GM20000 (cell line): Measurements from ENCODE around the gene ISM1.

Experiments
- DNase-seq: peaks from one replicate; pipeline ENCODE4 v3.0.0; 2012; ENCODE audit warnings: low spot score
- TF ChIP-seq, protein P1 (sequence below): IDR thresholded peaks from 2 replicates; pipeline ENCODE4 v1.5.1; 2012; ENCODE audit warnings: mild to moderate bottlenecking, control low read depth; ENCODE audit errors: extremely low read depth, missing control alignments

The ISM1 gene

DNA sequence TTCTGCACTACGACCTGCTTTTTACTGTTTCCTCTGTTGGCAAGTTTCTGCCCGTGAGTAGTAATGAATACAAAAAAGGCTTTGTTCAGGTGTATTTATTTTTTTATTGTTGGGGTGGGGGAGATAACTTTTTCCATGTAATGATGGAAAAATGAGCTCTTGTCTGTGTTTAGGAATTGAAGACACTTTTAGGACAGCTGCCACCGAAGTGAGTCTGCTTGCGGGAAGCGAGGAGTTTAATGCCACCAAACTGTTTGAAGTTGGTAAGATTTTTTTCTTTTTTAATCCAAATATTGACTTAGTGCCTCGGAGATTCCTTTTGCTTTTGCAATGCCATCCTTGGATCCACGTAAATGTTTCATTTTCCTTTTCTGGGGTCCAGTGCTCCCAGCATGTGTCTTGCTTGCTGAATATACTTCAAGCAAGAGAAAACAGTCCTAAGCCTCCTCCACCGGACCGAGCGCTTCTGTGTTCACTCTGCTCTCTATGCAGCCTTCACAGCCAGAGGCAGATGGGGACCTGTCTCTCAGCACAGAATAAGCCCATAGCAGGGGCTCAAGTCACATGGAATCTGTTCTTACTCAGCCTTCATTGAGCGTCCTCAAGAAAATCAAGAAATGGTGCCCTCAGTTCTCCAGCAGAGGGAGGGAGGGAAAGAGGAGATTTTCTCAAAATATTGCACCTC, 71.3 kb downstream of the ISM1 start:
- TF ChIP-seq, protein P1, sequence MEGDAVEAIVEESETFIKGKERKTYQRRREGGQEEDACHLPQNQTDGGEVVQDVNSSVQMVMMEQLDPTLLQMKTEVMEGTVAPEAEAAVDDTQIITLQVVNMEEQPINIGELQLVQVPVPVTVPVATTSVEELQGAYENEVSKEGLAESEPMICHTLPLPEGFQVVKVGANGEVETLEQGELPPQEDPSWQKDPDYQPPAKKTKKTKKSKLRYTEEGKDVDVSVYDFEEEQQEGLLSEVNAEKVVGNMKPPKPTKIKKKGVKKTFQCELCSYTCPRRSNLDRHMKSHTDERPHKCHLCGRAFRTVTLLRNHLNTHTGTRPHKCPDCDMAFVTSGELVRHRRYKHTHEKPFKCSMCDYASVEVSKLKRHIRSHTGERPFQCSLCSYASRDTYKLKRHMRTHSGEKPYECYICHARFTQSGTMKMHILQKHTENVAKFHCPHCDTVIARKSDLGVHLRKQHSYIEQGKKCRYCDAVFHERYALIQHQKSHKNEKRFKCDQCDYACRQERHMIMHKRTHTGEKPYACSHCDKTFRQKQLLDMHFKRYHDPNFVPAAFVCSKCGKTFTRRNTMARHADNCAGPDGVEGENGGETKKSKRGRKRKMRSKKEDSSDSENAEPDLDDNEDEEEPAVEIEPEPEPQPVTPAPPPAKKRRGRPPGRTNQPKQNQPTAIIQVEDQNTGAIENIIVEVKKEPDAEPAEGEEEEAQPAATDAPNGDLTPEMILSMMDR, result no peak
- DNase-seq, result no peak

GRCh38 chr20:13294522-13294921, 73.4 kb downstream of the ISM1 start:
- TF ChIP-seq, protein P1, result no peak
- DNase-seq, result no peak

DNA sequence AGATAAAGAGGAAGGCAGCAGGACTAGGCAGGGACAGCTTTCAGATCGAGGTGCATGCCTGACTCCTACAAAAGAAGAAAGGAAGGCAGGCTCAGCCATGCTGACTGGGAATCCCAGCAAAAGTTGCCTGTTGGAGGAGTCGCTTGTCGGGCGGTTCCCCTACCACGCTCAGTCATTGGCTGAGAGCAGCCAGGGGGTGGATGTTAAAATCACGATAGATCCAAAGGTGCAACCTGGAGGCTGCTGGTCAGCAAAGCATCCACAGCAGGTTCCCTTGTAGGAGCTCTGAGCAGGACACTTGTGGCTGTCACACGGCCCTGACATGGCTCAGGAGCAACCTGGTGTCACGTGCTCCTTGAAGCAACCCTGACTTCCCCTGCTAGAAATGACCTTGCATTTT, 74.6 kb downstream of the ISM1 start:
- TF ChIP-seq, protein P1, result no peak
- no peak for DNase-seq

GRCh38 chr20:13296070-13296469, 75.0 kb downstream of the ISM1 start:
- DNase-seq, result no peak
- TF ChIP-seq, protein P1, result no peak

DNA sequence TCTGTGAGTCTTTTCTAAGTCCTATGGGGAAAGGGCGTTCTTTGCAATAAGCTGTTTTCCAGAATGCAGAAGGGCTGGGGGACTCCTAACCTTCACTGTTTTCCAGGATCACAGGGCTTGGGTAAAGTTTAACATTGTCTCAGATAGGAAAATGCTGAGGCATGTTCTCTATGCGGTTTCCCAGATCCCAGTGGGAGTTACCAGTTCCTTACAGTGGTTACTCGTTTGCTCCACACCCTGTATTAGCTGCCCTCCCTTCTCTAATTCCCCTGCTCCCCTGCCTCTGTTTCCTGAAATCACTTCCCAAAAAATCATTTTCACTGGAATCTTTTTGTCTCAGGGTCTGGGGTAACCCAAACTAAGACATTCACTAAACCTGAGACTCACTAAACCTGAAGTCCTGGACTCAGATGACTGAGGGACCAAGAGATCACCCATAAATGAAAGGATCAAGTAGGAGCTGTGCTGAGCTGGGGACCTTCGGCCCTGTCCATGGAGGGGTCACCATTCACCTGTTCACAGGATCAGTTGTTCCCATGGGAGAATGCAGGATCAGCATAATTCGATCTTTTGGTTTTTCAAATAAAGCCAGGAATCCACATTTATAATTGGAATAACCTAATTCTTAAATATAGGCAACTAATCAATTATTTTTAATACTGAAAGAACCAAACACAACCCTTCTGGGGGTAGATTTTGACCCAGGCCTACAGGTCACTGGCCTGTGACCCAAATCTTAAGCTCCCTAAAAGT, 76.2 kb downstream of the ISM1 start:
- TF ChIP-seq, protein P1, result no peak
- no peak for DNase-seq

DNA sequence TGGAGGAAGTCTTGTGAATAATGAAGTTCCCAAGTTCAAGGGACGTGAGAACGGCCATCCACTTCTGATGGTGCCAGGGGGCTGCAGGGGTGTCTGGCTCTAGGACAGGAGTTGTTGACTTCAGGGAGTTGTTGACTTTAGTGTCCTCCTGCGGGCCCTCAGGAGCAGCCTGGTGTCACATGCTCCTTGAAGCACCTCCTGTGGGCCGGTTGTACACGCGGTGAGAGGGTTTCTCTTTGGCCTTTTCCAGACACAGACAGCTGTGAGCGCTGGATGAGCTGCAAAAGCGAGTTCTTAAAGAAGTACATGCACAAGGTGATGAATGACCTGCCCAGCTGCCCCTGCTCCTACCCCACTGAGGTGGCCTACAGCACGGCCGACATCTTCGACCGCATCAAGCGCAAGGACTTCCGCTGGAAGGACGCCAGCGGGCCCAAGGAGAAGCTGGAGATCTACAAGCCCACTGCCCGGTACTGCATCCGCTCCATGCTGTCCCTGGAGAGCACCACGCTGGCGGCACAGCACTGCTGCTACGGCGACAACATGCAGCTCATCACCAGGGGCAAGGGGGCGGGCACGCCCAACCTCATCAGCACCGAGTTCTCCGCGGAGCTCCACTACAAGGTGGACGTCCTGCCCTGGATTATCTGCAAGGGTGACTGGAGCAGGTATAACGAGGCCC, 77.8 kb downstream of the ISM1 start:
- no peak for DNase-seq
- TF ChIP-seq, protein P1, result no peak

DNA sequence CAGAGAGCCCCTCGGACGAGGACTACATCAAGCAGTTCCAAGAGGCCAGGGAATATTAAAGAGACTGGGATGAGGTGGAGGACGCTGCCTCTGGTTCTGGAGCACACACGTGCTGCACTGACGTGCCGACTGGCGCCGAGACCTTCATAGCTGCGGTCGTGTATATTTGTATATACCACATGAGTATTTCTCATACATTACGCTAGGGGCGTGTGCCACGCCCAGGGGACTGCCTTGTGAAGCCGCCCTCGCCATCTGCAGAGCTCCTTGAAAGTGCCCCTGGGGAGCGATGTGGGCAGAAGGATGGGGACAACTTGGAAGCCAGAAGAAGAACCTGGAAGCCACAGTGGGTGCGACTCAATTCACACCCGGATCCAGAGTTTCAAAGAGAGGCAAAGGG, 78.3 kb downstream of the ISM1 start:
- DNase-seq, result no peak
- TF ChIP-seq, protein P1, result no peak
